Keratinocyte (primary cell): ENCODE results near the gene NDOR1. TPM values are rescaled to one million over a fixed set of nuclear protein-coding genes. Genes with fewer than 3 reads are reported as not detected.
A peak's percentile ranks its signal among the peaks of the same experiment; 100 is the strongest.

ENCODE experiments used
- DNase-seq: peaks from one replicate; pipeline ENCODE4 v3.0.0-alpha.2; 2011; ENCODE audit warnings: low read depth, missing footprints, low spot score
- FAIRE-seq: peaks from 2 replicates; lab custom pipeline; 2011; peaks lifted over from hg19 to GRCh38; lab: Jason Lieb, UNC
- H2AFZ ChIP-seq: 2 replicates; pipeline ENCODE4 v1.6.0; 2012; ENCODE audit warnings: low read length, control low read depth, inconsistent platforms; ENCODE audit not compliant: control insufficient read depth
- H3K27ac ChIP-seq: 2 replicates; pipeline ENCODE4 v1.5.1; 2011; ENCODE audit warnings: low read length; ENCODE audit not compliant: control insufficient read depth, insufficient read depth
- H3K27me3 ChIP-seq: 3 replicates; pipeline ENCODE4 v1.6.0; 2011; ENCODE audit warnings: low read length; ENCODE audit not compliant: control insufficient read depth, insufficient read depth; ENCODE audit errors: extremely low read depth
- H3K36me3 ChIP-seq, 2 experiments: 2 replicates in 1 of 2; 3 replicates in 1 of 2; pipeline ENCODE4 v1.5.1; 2011; ENCODE audit warnings: low read length in 2 of 2, mild to moderate bottlenecking in 1 of 2; ENCODE audit not compliant: control insufficient read depth in 2 of 2, insufficient read depth in 2 of 2; ENCODE audit errors: extremely low read depth in 1 of 2
- H3K4me1 ChIP-seq: 3 replicates; pipeline ENCODE4 v1.5.1; 2011; ENCODE audit warnings: low read length; ENCODE audit not compliant: control insufficient read depth, insufficient read depth; ENCODE audit errors: extremely low read depth
- H3K4me2 ChIP-seq: 3 replicates; pipeline ENCODE4 v1.6.0; 2011; ENCODE audit warnings: low read depth, low read length; ENCODE audit not compliant: control insufficient read depth, insufficient read depth; ENCODE audit errors: extremely low read depth
- H3K4me3 ChIP-seq, 3 experiments: fragments of 200-600 bp in 1 of 3; sonication (generic) in 1 of 3; 2 replicates in 2 of 3; 3 replicates in 1 of 3; pipeline ENCODE4 v1.5.1; 2011 to 2016; ENCODE audit warnings: low read length in 3 of 3, mild to moderate bottlenecking in 3 of 3, control low read depth in 2 of 3, inconsistent platforms in 1 of 3, low read depth in 1 of 3, mixed read lengths in 1 of 3, mixed run types in 1 of 3, moderate library complexity in 1 of 3; ENCODE audit not compliant: control insufficient read depth in 2 of 3, insufficient read depth in 2 of 3; ENCODE audit errors: extremely low read depth in 1 of 3
- H3K79me2 ChIP-seq: 2 replicates; pipeline ENCODE4 v1.6.0; 2012; ENCODE audit warnings: low read length; ENCODE audit not compliant: control insufficient read depth, insufficient read depth
- H3K9ac ChIP-seq: 3 replicates; pipeline ENCODE4 v1.6.0; 2011; ENCODE audit warnings: low read length; ENCODE audit not compliant: control insufficient read depth, insufficient read depth; ENCODE audit errors: extremely low read depth
- H3K9me1 ChIP-seq: 3 replicates; pipeline ENCODE4 v1.6.0; 2011; ENCODE audit warnings: low read length; ENCODE audit not compliant: control insufficient read depth, insufficient read depth; ENCODE audit errors: extremely low read depth
- H3K9me3 ChIP-seq: 2 replicates; pipeline ENCODE4 v1.5.1; 2012; ENCODE audit warnings: low read depth, low read length; ENCODE audit not compliant: control insufficient read depth
- H4K20me1 ChIP-seq: 3 replicates; pipeline ENCODE4 v1.6.0; 2011; ENCODE audit warnings: low read length; ENCODE audit not compliant: control insufficient read depth, insufficient read depth; ENCODE audit errors: extremely low read depth
- CTCF ChIP-seq, 3 experiments: IDR thresholded peaks in 1 of 3; conservative IDR thresholded peaks in 1 of 3; optimal IDR thresholded peaks in 1 of 3; 2 replicates in 2 of 3; 3 replicates in 1 of 3; pipeline versions ENCODE3 to v1.5.1; 2011; ENCODE audit warnings: low read length in 3 of 3, mild to moderate bottlenecking in 3 of 3, moderate library complexity in 2 of 3, control low read depth in 1 of 3, inconsistent platforms in 1 of 3; ENCODE audit not compliant: insufficient read depth in 2 of 3; ENCODE audit errors: extremely low read depth in 1 of 3
- EZH2 ChIP-seq: IDR thresholded peaks from one replicate; pipeline ENCODE4 v1.6.1; 2012; ENCODE audit warnings: inconsistent platforms, mild to moderate bottlenecking, low read length, moderate library complexity
- dilution Hi-C: fragments of 300-500 bp; cut with MboI; formaldehyde crosslinking; loops from one replicate; pipeline ENCODE4 v1.7.0; 2020; ENCODE audit warnings: low sequenced_read_pairs; ENCODE audit not compliant: extremely low pct_ligation_motif_present
- polyA plus RNA-seq, 5 experiments: library from polyadenylated mRNA; depleted of rRNA in 3 of 5; stranded (reverse) in 3 of 5; stranded (forward) in 1 of 5; unstranded in 1 of 5; fragments of >200 nt; gene quantifications; 1 replicate in 1 of 5; 2 replicates in 3 of 5; 3 replicates in 1 of 5; pipeline versions ENCODE4 v1.2.1 to v1.2.3, GENCODE V29; 2011 to 2012; ENCODE audit warnings: missing spikeins in 2 of 5, low read depth in 1 of 5, low replicate concordance in 1 of 5

Gene NDOR1
- polyA plus RNA-seq, 1 donor (not counting 4 experiments of a cell fraction or from before 2014, with no cell fraction given), result 3.9 TPM

- Histone ChIP-seq H3K27me3 (peaks cover 63% of the 10 kb centered on the region), H3K36me3 (no peaks in the 10 kb centered on the region), H3K9me1 (no peaks in the 10 kb centered on the region), H4K20me1 (peaks cover 14% of the 10 kb centered on the region), H3K27ac (no peak overlapping the region), H3K9me3 (no peaks in the 10 kb centered on the region), H3K79me2 (no peaks in the 10 kb centered on the region), H2AFZ (no peak overlapping the region), H3K4me3 (no peak overlapping the region), H3K4me1 (no peaks in the 10 kb centered on the region), H3K4me2 (no peak overlapping the region), H3K9ac (no peak overlapping the region)
- TF ChIP-seq EZH2, result peak; percentile 65
- no peak for TF ChIP-seq CTCF (optimal IDR thresholded peaks at IDR 0.05 in 1 of 3, IDR thresholded peaks at IDR 0.05 in 1 of 3, conservative IDR thresholded peaks at IDR 0.05 in 1 of 3; ENCODE audit: extremely low read depth in 1 of 3, insufficient read depth in 2 of 3, low read length in 3 of 3)
- no peak for FAIRE-seq
- DNase-seq, result no peak
- dilution Hi-C loops, result no loop called here
Measured at GRCh38 chr9:137173796-137174664, 31.5 kb upstream of the NDOR1 start.

GRCh38 chr9:137174722-137175293, 30.7 kb upstream of the NDOR1 start:
- peaks cover 55% of the 10 kb centered on the region for H3K27me3 ChIP-seq
- no peaks in the 10 kb centered on the region for H3K36me3 ChIP-seq
- no peak overlapping the region for H3K27ac ChIP-seq
- DNase-seq, result no peak
- TF ChIP-seq CTCF (optimal IDR thresholded peaks at IDR 0.05 in 1 of 3, IDR thresholded peaks at IDR 0.05 in 1 of 3, conservative IDR thresholded peaks at IDR 0.05 in 1 of 3; ENCODE audit: extremely low read depth in 1 of 3, insufficient read depth in 2 of 3, low read length in 3 of 3) (peak in 1 of 3 experiments; percentile 14), EZH2 (no peak)
- H3K9me1 ChIP-seq, result no peaks in the 10 kb centered on the region
- H3K4me2 ChIP-seq, result no peak overlapping the region
- FAIRE-seq, result no peak
- dilution Hi-C loops, result no loop called here
- H4K20me1 ChIP-seq, result peaks cover 14% of the 10 kb centered on the region
- no peak overlapping the region for H2AFZ ChIP-seq
- no peak overlapping the region for H3K9ac ChIP-seq
- no peaks in the 10 kb centered on the region for H3K4me1 ChIP-seq
- H3K4me3 ChIP-seq, result no peak overlapping the region
- no peaks in the 10 kb centered on the region for H3K79me2 ChIP-seq
- H3K9me3 ChIP-seq, result no peaks in the 10 kb centered on the region
